MM.1S (cell line): Measurements from ENCODE around the gene ANXA10.

ENCODE experiments used
- DNase-seq: peaks from one replicate; pipeline ENCODE4 v3.0.0-alpha.2; 2015
- H2AFZ ChIP-seq: fragments of 300-600 bp; sonication (generic); 2 replicates; pipeline ENCODE4 v1.6.0; 2016; ENCODE audit warnings: antibody characterized with exemption, low read length
- H3F3A ChIP-seq: fragments of 300-600 bp; sonication (generic); 2 replicates; pipeline ENCODE4 v1.6.1; 2016; ENCODE audit warnings: mild to moderate bottlenecking, antibody characterized with exemption, low read length, moderate library complexity, mixed read lengths; ENCODE audit not compliant: insufficient read depth
- H3K27ac ChIP-seq: fragments of 300-600 bp; sonication (generic); 2 replicates; pipeline ENCODE4 v1.5.1; 2016; ENCODE audit warnings: mild to moderate bottlenecking, low read length
- H3K27me3 ChIP-seq: fragments of 300-600 bp; sonication (generic); replicated peaks from 2 replicates; pipeline ENCODE4 v1.6.0; 2016; ENCODE audit warnings: low read length; ENCODE audit not compliant: insufficient read depth
- H3K36me3 ChIP-seq: fragments of 300-600 bp; sonication (generic); replicated peaks from 2 replicates; pipeline ENCODE4 v1.6.1; 2016; ENCODE audit warnings: mild to moderate bottlenecking, low read length, mixed read lengths; ENCODE audit not compliant: insufficient read depth
- H3K4me1 ChIP-seq: fragments of 300-600 bp; sonication (generic); 2 replicates; pipeline ENCODE4 v1.6.1; 2016; ENCODE audit warnings: low read length, mixed read lengths
- H3K4me2 ChIP-seq: fragments of 300-600 bp; sonication (generic); 2 replicates; pipeline ENCODE4 v1.6.0; 2016; ENCODE audit warnings: low read depth, low read length
- H3K4me3 ChIP-seq: fragments of 300-600 bp; sonication (generic); 2 replicates; pipeline ENCODE4 v1.5.1; 2016; ENCODE audit warnings: low read length, mixed read lengths
- H3K79me2 ChIP-seq: fragments of 300-600 bp; sonication (generic); 2 replicates; pipeline ENCODE4 v1.6.1; 2016; ENCODE audit warnings: mixed run types, low read length, mixed read lengths
- H3K9ac ChIP-seq: fragments of 300-600 bp; sonication (generic); 2 replicates; pipeline ENCODE4 v1.6.1; 2016; ENCODE audit warnings: low read length, mixed read lengths
- H3K9me2 ChIP-seq: fragments of 300-600 bp; sonication (generic); replicated peaks from 2 replicates; pipeline ENCODE4 v1.6.1; 2016; ENCODE audit warnings: mild to moderate bottlenecking, low read length, mixed read lengths; ENCODE audit not compliant: insufficient read depth
- H3K9me3 ChIP-seq: fragments of 300-600 bp; sonication (generic); replicated peaks from 2 replicates; pipeline ENCODE4 v1.6.1; 2016; ENCODE audit warnings: mild to moderate bottlenecking, low read length, mixed read lengths; ENCODE audit not compliant: insufficient read depth
- H4K20me1 ChIP-seq: fragments of 300-600 bp; sonication (generic); 2 replicates; pipeline ENCODE4 v1.6.1; 2016; ENCODE audit warnings: mild to moderate bottlenecking, low read length, moderate library complexity, mixed read lengths; ENCODE audit not compliant: insufficient read depth
- EZH2 ChIP-seq: fragments of 300-600 bp; sonication (generic); optimal IDR thresholded peaks from 2 replicates; pipeline ENCODE3; 2017; ENCODE audit warnings: low read depth, mild to moderate bottlenecking, antibody characterized with exemption, low read length, mixed read lengths
- EZH2phosphoT487 ChIP-seq: fragments of 300-600 bp; sonication (generic); IDR thresholded peaks from 2 replicates; pipeline ENCODE4 v1.6.1; 2018; ENCODE audit warnings: antibody characterized with exemption, low read length
- TF ChIP-seq, protein P1 (sequence below): fragments of 300-600 bp; sonication (generic); IDR thresholded peaks from 2 replicates; pipeline ENCODE4 v1.5.1; 2016; ENCODE audit warnings: antibody characterized with exemption, low read length, mixed read lengths

The ANXA10 gene

DNA sequence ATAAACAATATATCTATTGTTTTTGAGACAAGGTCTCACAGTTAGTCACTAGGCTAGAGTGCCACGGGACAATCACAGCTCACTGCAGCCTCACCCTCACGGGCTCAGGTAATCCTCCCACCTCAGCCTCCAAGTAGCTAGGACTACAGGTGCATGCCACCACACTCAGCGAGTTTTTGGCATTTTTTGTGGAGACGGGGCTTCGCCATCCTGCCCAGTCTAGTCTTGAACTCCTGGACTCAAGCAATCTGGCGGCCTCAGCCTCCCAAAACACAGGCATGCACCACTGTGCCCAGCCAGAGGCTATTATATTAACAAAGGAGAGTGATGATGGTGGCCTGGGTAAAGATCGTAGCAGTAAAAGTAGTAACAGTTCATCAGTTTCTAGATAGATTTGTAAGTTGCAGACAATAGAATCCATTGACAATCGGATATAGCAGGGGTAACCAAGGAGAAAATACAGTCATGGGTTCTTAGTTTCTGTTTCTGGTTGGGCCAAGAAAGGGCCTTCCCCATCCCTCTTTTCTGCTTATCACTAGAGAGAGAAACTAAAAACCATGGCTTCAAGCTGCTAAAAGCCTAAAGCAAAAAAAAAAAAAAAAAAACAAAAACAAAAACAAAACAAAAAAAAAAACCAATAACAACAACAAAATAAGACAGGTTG lies 60.6 kb downstream of the ANXA10 start:
- Histone ChIP-seq H3K4me3 (peak overlapping the region; percentile 57), H3K27ac (no peak overlapping the region; the same call in 1 of the 2 replicates), H3F3A (0 out of 2 replicates have a peak, but pooled peaks cover 7% of the 10 kb centered on the region)

DNA sequence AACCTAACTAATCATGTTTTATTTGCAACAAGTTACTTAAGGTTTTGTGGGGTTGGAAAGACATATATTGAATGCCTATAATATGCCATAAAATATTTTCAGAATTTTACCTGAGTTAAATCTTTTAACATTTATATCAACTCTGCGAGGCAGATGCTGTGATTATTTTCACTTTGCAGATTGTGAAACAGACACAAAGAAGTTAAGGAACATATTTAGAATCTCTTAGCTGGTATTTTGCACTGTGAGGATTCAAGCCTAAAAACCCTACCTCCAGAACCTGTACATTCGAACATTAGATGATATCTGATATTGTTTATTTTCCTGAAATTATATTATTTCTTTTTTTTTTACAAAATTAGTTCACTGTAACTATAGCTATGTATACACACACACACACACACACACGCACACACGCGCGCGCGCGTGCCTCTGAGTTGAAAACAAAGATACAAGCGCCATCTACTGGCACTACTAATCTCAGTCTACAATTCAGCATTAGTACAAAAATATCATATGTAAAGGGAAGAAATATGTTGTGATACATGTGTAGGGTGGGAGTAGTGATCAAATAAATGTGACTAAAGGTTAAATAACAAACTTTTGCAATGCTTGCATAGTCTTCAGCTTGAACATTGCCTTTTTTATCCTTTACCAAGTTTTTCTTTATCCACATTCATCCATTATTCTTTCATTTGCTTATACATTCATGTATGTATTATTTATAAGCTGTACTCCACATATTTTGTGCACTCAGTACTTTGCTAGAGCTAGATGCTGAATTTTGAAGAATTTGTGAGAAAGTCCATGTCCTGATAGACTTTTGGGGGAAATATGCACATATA lies 61.5 kb downstream of the ANXA10 start:
- peak overlapping the region; percentile 57 for H3K4me3 ChIP-seq
- H3K4me1 ChIP-seq, result no peaks in the 10 kb centered on the region
- H3F3A ChIP-seq, result 0 out of 2 replicates have a peak, but pooled peaks cover 7% of the 10 kb centered on the region
- no peaks in the 10 kb centered on the region for H3K9me3 ChIP-seq
- no peak for TF ChIP-seq EZH2
- no peak for TF ChIP-seq EZH2phosphoT487
- TF ChIP-seq, protein P1, sequence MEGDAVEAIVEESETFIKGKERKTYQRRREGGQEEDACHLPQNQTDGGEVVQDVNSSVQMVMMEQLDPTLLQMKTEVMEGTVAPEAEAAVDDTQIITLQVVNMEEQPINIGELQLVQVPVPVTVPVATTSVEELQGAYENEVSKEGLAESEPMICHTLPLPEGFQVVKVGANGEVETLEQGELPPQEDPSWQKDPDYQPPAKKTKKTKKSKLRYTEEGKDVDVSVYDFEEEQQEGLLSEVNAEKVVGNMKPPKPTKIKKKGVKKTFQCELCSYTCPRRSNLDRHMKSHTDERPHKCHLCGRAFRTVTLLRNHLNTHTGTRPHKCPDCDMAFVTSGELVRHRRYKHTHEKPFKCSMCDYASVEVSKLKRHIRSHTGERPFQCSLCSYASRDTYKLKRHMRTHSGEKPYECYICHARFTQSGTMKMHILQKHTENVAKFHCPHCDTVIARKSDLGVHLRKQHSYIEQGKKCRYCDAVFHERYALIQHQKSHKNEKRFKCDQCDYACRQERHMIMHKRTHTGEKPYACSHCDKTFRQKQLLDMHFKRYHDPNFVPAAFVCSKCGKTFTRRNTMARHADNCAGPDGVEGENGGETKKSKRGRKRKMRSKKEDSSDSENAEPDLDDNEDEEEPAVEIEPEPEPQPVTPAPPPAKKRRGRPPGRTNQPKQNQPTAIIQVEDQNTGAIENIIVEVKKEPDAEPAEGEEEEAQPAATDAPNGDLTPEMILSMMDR, result peak; percentile 77
- no peaks in the 10 kb centered on the region for H3K79me2 ChIP-seq
- no peaks in the 10 kb centered on the region for H3K9me2 ChIP-seq
- no peak overlapping the region; the same call in 1 of the 2 replicates for H3K27ac ChIP-seq
- H3K4me2 ChIP-seq, result peak overlapping the region; percentile 49; the same call in 1 of the 2 replicates
- H3K9ac ChIP-seq, result no peak overlapping the region
- H4K20me1 ChIP-seq, result no peaks in the 10 kb centered on the region
- H3K27me3 ChIP-seq, result no peaks in the 10 kb centered on the region
- peak; percentile 86 for DNase-seq
- no peaks in the 10 kb centered on the region for H3K36me3 ChIP-seq
- peak overlapping the region; percentile 35 for H2AFZ ChIP-seq

More for the DNA sequence above, 60.6 kb downstream of the ANXA10 start:
- peak overlapping the region; percentile 58 for H2AFZ ChIP-seq
- H4K20me1 ChIP-seq, result no peaks in the 10 kb centered on the region
- no peaks in the 10 kb centered on the region for H3K4me1 ChIP-seq
- no peaks in the 10 kb centered on the region for H3K9me3 ChIP-seq
- no peaks in the 10 kb centered on the region for H3K79me2 ChIP-seq
- H3K36me3 ChIP-seq, result no peaks in the 10 kb centered on the region
- TF ChIP-seq, protein P1, result no peak
- TF ChIP-seq EZH2, result no peak
- TF ChIP-seq EZH2phosphoT487, result no peak
- H3K9ac ChIP-seq, result no peak overlapping the region
- H3K9me2 ChIP-seq, result no peaks in the 10 kb centered on the region
- H3K4me2 ChIP-seq, result peak overlapping the region; percentile 49; the same call in 1 of the 2 replicates
- peak; percentile 62 for DNase-seq
- no peaks in the 10 kb centered on the region for H3K27me3 ChIP-seq

DNA sequence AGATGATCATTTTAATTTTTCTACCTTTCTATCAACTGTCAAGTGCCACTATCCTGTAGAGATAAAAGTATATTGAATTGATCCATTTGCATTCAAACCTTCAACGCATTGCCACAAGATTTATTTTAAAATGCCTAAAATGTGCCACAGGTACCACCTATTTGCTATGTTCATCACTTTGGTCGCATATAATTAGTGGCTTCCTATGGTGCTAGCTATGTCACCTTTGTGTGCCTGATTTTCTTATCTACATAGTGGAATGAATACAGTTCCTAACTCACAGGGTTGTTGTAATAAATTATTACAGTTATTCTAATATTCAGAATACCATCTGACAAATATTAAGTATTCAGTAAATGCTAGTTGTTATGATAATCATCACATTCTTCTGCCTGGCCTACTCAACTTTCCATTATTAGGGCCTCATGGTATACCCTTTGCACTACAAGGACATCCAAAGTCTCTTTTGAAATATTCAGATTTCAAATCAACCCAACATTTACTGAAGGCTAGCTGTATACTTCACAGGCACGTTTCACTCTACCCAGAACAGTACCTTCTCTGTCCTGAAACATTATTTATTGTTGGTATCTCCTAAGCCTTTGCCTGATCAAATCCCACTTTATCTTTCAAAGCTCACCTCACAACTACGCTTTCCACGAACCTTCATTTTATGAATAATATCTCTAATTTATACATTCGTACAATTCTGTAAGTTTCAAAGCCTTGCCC lies 62.4 kb downstream of the ANXA10 start:
- Histone ChIP-seq H4K20me1 (no peaks in the 10 kb centered on the region), H3K4me1 (no peaks in the 10 kb centered on the region), H3K4me2 (no peak overlapping the region), H3K9ac (no peak overlapping the region), H2AFZ (no peak overlapping the region), H3K79me2 (no peaks in the 10 kb centered on the region), H3K4me3 (no peak overlapping the region), H3K9me3 (no peaks in the 10 kb centered on the region), H3K9me2 (no peaks in the 10 kb centered on the region), H3K36me3 (no peaks in the 10 kb centered on the region), H3K27me3 (no peaks in the 10 kb centered on the region), H3F3A (0 out of 2 replicates have a peak, but pooled peaks cover 7% of the 10 kb centered on the region), H3K27ac (no peak overlapping the region)
- DNase-seq, result no peak
- TF ChIP-seq, protein P1, result no peak
- no peak for TF ChIP-seq EZH2phosphoT487
- no peak for TF ChIP-seq EZH2
